CD4-positive, alpha-beta T cell treated with Interleukin-15 for 1 hour (primary cell): ENCODE data around the gene NPM3.
"Not testable (repeated sequence)": the region's sequence is repeated elsewhere in the genome, so short reads cannot be mapped to it uniquely, and the experiment has no call there.

Experiments used
- DNase-seq: peaks from one replicate; pipeline ENCODE4 v3.0.0-alpha.2; 2020

NPM3 gene

GRCh38 chr10:101803511-101803910 lies 20.3 kb upstream of the NPM3 start:
- DNase-seq: no peak

DNA sequence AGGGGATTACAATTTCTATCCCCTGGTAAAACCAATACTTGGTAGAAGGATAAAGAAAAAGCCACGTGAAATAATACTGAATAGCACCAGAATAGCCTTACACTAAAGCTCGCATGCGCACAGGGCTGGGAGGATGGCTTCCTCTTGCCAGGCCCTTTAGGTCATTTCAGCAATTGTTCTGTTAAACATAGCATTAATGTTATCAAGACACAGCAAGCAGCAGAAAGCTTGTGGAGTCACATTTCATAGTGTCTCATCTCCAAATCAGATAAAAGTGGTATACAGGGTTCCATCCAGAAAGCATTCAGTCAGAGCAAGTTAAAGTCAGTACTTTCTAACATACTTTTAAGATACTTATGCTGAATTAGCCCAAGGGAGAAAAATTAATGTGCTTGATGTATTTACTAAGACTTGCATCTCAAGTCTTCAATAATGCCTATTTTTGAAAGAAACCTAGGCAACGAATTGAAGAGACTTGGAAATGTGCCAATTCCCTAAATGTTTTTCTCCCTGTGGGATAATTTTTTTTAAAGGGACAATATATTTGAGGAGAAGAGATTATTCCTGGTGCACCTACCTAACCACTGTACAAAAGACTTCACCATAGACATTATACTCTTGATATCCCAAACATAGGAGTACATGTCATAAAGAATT lies 14.3 kb upstream of the NPM3 start:
- DNase-seq: no peak

- no peak for DNase-seq
Observed at GRCh38 chr10:101793526-101793925, 10.3 kb upstream of the NPM3 start.

- DNase-seq: no peak
Observed at GRCh38 chr10:101789686-101790085, 6.4 kb upstream of the NPM3 start.

DNA sequence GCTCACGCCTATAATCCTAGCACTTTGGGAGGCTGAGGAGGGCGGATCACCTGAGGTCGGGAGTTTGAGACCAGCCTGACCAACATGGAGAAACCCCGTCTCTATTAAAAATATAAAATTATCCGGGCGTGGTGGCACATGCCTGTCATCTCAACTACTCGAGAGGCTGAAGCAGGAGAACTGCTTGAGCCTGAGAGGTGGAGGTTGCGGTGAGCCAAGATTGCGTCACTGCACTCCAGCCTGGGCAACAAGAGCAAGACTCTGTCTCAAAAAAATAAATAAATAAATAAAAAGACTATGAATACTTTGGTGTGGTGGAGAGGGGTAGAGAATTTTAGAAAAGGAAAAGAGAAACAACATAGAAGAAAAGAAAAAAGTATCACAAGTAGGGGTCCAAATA lies 6.0 kb upstream of the NPM3 start:
- not testable (repeated sequence) for DNase-seq

DNA sequence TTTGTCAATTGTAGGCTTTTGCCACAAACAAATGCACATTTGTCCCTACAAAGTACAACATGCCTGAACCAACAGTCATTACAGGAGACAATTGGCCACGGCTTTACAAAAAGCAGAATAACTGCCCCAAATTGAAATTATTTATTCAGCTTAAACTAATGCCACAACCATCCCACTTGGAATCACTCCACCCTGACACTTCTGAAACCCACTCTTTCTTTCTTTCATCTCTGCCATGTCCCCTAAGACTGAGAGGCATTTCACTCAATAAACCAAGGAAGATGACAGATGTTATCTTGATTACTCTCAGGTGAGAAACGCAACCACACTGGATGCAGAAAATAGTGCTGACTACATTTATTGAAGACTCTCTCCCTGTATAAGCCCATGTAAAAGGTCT lies 2.6 kb upstream of the NPM3 start:
- DNase-seq: no peak

GRCh38 chr10:101784558-101784957 lies 1.3 kb upstream of the NPM3 start:
- no peak for DNase-seq

DNA sequence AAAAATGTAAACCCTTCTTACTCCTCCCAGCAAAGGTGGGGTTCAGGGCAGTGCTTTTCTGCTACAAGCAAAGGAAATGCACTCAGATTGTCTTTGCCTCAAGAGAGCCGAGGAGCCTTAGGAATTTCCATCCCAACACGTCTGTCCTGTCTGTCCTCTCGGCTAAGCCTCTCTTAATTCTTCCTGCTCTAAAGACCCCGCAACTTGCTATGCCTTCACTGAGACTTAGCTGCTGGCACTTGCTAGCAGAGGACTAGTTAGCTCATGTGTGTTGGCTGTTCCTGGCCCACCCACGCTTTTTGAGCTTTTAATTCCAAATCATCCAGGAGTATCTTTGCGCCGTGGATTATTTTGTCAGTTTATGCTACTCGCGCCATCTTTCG lies 481 bp upstream of the NPM3 start:
- no peak for DNase-seq

DNA sequence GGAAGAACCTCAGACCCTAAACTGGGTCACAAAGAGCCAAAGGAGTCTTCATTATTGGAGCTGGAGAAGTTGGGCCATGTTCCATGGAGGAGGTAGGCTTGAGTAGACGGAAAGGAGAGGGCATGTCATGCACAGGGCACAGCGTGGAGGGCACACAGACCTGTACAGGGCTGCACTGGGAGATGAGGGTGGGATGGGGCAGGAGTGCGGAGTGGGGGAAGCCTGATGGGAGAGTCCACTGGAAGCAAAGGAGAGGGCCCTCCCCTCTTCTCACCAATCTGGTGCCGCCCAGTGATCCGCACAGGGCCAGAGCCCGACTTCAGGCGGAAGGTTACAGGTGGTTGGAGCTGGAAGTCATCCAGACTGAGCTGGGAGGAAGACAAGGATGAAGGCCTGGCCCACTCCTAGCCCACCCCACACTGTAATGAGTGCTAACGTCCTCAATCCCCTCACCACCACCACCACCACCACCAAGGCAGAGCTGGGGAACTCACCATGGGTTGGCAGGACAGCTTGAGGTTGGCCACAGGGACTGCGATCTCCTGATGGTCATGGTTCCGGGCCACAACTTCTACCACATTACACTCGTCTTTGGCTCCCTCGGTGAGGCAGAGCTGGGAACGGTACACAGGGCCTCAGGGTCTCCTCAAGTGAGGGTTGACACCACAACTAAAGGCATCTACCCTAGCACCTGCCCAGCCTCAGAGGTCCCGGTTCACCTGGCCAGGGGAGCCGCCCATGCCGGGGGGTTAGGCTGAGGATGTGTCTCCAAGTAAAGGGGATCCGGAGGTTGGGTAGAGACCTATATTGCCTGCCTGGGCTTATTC lies 1.0 kb downstream of the NPM3 start:
- DNase-seq: no peak

GRCh38 chr10:101781655-101781983 lies 1.6 kb downstream of the NPM3 start:
- no peak for DNase-seq

DNA sequence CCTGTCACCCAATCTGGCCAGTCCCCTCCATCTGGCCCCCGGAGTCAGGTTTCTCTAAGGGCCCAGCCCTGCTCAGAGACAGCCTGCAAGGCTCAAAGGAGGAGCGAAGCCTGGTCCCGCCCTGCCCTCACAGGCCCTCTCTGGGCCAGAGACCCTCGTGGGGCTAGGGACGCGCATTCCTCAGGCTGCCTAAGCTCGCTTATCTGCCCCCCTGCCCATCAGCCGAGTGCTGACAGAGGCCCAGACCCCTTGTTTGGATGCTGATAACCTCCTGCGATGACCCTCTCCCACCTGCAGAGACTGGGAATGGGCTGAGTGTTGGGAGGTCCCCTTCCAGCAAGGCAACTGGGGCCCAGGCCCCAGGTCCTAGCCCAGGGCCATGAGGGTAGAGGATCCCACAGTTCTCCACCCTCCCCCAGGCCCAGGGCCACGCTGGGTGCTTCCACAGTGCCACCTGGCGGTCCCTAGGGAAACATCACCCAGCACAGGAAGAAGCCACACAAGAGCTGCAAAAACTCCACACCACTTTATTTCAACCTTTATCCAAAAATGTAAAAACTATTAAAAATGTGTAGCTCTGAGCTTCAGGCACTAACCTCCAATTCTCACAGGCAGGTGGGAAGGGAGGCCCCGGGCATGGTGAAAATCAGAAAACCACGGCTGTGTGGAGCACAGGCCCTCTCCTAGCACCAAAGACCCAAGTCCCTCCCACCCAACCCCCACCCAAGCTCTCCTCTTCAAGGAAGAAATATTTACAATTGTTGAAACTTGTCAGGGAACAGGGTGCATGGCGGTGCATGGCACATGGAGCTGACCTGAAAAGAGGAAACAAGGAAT lies 2.2 kb downstream of the NPM3 start:
- peak; percentile 70 for DNase-seq

- DNase-seq: no peak
Observed at GRCh38 chr10:101780187-101780817, 2.9 kb downstream of the NPM3 start.

DNA sequence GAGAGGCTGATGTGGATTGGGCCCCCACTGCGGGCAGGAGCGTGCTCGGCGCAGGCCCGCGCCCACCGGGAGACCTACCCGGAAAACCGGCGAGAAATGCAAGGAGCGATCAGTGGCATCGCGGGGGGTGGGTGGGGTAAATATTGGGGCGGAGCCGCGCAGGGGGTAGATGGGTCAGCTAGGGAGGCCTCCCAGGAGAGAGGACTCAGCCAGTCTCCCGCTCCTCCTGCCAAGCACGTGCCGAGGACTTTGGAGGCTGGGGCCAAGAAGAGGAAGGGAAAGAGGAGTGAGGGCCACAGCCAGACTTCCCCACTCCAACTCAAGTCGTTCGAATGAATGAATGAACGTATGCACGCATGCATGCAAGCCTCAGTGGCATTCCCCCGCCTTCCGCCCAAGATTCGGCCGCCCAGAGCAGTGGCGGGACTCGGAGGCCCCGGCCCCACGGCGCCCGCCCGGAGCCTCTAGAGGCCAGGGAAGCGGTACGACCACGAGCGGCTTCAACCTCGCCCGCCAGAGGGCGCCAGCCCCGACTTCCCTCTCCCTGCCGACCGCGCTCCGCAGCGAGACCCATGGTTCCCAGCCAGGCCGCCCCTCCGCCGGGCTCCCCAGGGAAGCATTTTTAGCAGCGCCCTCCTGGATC lies 3.6 kb downstream of the NPM3 start:
- DNase-seq: peak; percentile 67

DNA sequence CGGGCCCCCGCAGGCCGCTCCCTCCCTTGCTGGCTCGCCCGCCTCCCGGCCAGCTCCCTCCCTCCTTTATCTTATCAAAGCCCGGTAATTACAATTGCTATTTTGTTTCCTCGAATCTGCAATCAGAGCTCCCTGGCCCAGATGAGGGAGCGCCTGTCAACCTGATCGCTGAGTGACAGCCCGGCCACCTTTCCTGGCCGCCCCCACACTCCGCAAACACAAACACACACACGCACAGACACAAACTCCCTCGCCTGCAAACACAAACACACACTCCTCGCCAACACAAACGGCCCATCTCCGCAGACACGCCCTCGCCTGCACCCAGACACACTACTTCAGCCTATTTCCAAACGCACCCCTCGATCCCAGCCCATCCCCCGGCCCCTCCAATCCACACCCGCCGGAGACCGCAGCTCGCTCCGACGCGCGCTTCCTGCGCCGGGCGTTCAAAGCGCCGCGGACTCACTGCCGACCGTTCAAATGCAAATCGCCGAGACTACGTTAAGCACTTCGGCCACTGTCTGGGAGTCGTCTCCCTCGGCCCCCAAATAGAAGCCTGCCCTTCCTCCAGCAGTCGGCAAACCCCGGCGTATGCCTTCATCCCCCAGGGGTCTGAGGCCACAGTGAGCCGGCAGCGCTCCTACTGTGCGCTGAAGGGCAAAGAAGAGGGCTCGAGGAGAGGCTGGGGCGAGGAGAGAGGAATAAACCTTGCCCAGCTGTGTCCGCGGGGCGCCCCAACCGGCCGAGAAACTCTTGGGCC lies 4.3 kb downstream of the NPM3 start:
- no peak for DNase-seq

DNA sequence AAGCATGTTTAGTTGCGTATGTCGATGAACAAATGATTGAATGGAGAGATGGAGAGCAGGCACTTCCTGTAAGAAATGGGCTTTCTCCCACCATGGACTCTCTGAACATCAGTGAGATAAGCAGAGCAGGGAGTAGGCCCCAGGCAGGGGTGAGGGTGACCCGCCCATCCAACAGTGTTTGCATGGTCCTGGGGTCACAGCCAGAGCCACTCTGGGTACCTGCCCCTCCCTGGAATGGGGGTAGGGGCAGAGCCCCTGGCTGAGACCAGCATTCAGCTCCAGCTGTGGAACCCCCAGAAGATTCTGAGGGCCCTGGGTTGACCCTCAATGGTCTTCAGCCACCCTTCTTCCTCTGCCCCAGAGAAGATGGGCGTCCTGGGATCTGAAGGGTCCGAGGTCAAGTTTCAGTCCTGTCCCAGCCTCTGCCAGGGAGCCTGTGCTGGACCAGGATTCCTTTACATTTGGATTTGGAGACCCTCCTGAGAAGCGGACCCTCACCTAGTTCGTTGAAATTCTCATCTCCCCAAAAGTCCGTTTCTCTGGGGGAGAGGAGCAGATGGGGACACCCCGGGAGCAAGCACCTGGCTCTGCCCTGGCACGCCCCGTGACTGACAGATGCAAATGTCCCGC lies 5.0 kb downstream of the NPM3 start:
- no peak for DNase-seq

DNA sequence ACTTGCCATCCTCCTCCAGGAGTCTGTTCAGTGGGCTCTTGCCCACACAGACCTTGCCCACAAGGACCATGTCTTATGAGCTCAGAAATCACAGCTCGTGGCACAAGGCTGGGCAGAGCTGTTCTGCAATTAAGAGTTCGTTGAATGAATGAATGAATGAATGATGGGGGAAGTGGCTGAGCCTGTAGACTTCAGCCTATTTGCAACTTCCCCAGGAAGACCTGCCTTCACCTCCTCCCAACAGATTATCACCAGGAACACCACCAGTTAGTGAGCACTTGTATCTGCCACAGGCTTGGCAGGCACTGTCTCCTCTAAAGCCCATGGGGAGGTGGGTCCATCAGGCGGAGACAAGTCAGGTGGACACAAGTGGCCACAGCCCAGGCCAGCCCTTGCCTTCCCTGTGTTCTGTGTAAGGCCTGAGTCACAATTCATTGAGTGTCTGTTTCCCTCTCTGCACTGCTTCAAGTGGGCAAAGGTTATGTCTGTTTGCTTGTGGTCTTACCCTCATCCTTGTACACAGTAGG lies 5.6 kb downstream of the NPM3 start:
- DNase-seq: no peak

- no peak for DNase-seq
Observed at GRCh38 chr10:101776161-101776817, 7.0 kb downstream of the NPM3 start.

- DNase-seq: no peak
Observed at GRCh38 chr10:101775273-101776160, 7.7 kb downstream of the NPM3 start, which contains the start of gene FGF8. Gene FGF8, minus strand, starts transcription at chr10:101776114. Its CDS starts 214 bp downstream, at chr10:101775900.

DNA sequence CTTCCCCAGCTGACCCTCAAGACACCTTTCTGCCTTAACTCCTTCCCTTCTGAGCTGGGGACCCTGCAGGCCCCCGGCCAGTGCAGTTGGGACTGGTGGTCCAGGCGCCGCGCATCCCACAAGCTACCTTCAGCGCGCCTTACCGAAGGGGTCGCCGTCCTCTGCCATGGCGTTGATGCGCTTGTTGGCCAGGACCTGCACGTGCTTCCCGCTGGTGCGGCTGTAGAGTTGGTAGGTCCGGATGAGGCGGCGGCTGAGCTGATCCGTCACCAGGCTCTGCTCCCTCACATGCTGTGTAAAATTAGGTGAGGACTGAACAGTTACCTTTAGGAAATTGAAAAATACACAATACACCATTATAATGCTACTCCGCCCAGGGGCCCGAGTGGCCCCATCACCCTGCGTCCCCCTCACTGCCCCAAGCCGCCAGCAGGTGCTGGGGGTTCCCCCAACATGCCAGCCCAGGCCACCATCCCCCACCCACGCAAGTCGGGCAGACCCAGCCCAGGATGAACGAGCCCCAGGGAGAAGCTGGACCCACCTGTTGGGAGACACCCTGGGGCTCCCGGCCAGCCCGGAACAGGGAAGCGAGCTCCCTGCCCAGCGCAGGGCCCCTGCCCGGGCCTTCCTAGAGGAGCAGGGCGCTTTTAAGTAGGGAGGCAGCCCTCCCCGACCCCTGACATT lies 8.5 kb downstream of the NPM3 start:
- no peak for DNase-seq
